HG02885 (cell line): ENCODE data around the gene MYO7B.

Source experiments
- ATAC-seq: cut with Tn5 transposase; IDR thresholded peaks from one replicate; pipeline ENCODE4 v1.9.1; 2021; ENCODE audit warnings: mild to moderate bottlenecking; ENCODE audit not compliant: unreplicated experiment, poor library complexity

Gene MYO7B

GRCh38 chr2:127535422-127535901 is at the start of gene MYO7B:
TSS of gene MYO7B (plus strand) at chr2:127535683. CDS start at chr2:127559723, 24,040 bp downstream.
- ATAC-seq = no peak

GRCh38 chr2:127485694-127486071 is 49.8 kb upstream of the MYO7B start:
- ATAC-seq = no peak

DNA sequence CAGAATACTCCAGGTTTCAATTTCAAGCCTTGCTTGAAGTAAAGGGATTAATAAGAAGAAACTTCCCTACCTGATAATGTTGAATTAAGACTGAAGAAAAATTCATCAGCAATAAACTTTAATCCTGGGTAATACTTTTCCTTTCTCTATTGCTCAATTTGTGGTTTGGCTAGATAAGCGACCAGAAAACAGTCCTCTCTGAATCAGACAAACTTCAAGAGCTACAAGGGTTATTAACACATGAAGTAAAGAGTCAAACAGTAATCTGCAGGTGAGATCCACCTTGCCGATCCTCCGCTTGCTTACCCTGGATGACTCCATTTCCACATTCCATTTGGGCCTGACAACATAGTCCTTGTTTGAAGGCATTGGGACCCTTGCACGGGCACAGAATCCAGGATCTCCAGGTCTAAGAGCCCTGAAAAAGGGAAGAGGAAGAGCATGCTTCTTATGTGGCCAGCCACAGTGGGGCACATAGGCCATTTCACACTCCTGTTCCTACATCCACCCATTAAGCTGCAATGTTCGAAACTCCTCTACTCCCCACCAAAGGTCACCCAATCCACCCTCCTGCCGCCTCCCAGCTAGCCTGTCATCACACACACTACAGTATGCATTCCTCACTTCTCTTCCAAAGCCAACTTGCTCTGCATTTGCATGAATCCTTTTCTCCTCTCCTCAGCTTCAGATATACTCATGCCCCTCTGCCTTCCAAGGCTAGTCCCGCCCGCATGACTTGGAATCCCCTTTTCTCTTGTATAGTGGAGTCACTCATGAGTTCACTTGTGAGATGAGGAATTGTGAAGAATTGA is 49.0 kb upstream of the MYO7B start:
- no peak for ATAC-seq

- no peak for ATAC-seq
These were observed 45.2 kb upstream of the MYO7B start for GRCh38 chr2:127490283-127490682.

DNA sequence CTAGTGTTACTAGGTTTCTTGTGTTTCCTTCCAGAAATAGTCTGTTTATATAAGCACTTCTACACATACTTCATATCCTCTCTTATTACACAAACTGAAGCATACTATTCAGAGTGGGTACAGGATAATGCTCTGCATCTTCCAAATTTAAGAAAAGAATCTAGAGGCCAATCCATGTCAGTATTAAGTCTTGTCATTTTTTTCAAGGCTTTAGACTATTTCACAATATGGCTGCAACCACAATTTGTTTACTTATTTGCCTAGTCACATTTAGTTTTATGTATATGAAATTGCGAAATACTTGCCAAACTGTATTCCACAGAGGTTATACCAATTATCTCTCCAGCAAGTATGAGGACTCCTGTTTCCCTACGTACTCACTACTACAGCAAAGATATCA is 37.1 kb upstream of the MYO7B start:
- no peak for ATAC-seq

DNA sequence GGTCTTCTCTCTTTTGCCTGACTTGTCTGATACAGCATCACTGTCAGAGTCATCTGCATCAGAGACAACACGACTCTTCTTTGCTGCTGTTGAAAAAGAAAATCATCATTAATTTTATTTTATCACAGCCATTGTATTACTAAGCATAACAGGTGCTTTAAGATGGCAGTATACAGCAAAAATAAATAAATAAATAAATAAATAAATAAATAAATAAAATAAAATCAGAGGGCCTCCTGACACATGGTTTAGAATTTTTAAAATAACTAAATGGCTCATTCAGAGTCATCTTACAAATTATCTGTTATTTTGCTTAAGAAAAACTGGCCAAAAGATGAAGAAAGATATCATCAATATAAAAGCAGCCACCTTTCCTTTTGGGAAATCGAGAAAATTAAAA is 32.0 kb upstream of the MYO7B start:
- ATAC-seq = no peak

DNA sequence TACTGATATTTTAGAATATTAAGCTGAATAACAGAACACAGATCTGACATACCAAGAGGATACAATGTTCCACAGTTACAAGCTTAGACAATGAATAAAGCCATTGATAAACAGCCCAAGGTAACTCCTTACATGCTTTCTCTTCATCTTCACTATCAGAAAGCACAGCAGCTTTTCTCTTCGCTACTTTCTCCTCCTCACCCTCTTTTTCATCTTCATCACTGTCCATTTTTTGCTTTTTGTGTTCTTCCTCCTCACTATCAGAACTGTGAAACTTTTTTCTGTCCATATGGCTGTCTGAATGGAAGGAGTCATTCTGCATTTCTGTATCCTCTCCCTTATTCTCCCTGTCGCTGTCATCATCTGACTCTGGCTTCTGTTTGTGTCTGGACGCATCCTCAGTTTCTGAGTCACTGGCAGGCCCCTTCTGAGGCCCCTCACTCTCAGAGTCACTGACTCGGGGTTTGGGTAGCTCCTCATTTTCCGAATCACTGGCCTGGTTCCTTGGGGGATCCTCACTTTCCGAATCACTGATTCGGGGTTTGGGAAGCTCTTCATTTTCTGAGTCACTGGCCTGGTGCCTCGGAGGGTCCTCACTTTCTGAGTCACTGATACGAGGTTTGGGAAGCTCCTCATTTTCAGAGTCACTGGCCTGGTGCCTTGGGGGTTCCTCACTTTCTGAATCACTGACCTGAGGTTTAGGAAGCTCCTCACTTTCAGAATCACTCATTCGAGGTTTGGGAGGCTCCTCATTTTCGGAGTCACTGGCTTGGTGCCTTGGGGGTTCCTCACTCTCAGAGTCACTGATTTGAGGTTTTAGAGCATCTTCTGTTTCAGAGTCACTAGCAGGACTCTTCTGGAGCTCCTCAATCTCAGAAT is 30.7 kb upstream of the MYO7B start:
- no peak for ATAC-seq

DNA sequence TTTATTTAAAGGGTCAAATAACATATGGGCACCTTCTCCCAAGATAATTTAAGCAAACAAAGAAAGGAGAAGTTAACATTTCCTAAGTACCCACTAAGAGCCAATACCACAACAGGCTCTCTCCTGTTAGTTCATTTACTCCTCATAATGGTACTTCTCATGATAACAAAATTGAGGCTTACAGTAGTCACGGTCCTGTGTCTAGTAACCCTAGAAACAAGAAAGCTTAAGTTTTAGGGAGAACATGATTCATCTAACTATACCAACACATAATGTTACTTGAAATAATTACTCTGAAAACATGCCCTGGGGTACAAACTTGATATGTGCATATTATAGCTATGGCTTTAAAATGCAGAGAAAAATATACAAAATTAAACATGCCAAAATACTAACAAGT is 29.0 kb upstream of the MYO7B start:
- ATAC-seq = no peak

- no peak for ATAC-seq
These were observed 27.4 kb upstream of the MYO7B start for GRCh38 chr2:127508023-127508630.

DNA sequence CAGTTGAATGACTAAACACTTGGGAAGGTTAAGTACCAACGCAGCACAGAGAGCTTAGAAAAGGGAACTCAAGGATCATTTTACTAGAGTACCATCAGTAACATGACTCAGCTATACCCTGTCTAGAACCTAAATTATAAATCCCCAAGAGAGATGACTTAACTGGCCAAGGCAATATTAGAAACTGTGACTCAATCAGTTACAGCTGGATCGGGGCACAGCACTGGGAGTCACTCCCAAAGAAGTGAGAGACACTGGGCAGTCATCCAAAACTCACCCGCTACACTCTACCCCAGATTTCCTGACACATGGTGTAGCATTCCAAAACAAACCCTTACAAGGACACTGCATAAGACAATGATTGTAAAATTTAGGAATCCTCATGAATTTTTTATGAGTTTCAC is 26.9 kb upstream of the MYO7B start:
- ATAC-seq = no peak

- ATAC-seq = no peak
These were observed 25.4 kb upstream of the MYO7B start for GRCh38 chr2:127510073-127510472.

- no peak for ATAC-seq
These were observed 24.3 kb upstream of the MYO7B start for GRCh38 chr2:127511090-127511695.

DNA sequence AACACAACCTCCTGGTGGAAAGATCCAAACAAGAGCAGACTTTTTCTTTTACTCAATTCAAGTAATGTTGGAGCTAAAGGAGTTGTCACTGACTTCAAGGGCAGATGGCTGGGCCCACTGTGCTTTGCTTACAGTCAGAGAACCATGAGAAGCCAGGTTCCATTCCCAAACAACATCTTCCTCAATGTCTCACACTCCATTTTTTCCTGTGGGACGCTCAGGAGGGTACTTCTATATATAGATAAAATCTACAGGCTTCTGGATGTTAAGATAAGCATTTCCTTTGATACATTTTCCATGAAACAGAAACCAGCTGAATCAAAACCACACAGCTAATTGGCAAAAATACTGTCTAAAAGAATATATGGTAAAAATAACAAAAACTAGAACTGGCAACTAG is 23.6 kb upstream of the MYO7B start:
- ATAC-seq = no peak

DNA sequence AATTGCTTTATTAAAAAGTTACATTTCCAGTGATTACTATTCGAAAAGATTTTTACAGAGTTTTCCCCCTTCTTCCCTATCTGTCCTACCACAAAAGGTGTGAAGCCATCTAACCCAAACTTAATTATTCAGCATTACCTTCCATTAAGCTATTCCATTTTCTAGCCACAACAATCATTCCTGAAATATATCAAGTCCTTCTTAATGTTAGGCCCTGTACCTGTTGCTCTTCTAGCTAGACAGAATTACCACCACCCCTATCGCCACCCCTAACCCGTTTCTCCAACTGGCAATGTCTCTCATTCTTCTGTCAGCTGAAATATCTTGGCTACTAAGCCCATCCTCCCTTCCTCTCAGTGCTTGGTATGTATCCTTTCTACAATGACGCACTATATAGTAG is 23.1 kb upstream of the MYO7B start:
- ATAC-seq = no peak

DNA sequence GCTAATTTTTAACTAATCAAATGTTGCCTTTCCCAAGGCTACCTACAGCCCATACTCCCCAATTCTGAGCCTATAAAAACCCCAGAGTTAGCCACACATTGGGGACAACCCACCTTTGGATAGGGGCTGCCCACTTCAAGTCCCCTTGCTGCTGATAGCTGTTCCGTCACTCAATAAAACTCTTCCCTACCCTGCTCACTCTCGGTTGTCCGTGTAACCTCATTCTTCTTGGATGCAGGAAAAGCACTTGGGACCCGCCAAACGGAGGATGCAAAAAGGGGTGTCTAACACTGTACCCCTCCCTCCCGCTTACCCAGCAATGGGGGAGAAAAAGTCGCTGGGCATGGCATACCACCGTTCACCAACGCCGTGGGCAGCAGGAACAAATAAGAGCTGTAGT is 21.4 kb upstream of the MYO7B start:
- no peak for ATAC-seq

GRCh38 chr2:127514485-127514884 is 21.0 kb upstream of the MYO7B start:
- ATAC-seq = no peak

DNA sequence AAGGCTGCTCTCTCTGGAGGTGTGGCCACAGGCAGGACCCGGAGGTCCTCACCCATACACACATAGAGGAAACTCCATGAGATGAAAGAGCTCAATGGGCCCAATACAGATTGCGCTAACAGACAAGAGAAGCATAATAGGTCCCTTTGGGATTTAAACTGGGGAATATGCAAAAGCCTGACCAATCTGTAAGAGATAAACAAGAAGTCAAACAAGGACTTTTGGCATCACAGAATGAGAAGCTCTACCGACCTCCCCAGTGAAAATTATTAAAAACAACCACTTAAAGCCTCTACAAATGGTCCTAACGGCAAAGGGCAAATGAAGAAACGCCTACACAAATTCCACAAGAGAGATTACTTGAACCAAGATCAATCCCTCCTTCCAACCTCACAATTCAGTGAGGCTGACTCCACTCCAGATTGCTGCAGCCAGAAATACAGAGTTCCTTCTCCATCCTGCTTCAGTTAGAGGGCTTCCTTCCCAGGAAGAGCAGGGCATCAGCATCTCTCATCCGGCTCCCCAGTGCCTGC is 20.0 kb upstream of the MYO7B start:
- no peak for ATAC-seq

- no peak for ATAC-seq
These were observed 19.3 kb upstream of the MYO7B start for GRCh38 chr2:127516041-127516762.

GRCh38 chr2:127517465-127517864 is 18.0 kb upstream of the MYO7B start:
- no peak for ATAC-seq

GRCh38 chr2:127520424-127520823 is 15.1 kb upstream of the MYO7B start:
- no peak for ATAC-seq
